A673 (cell line): ENCODE measurements around the gene CAMK1. TPM values are rescaled to one million over a fixed set of nuclear protein-coding genes. Genes with fewer than 3 reads are reported as not detected.
A peak's percentile ranks its signal among the peaks of the same experiment; 100 is the strongest.

Experiments
- BruUV-seq: library from RNA; stranded (reverse); fragments of 400-500 nt; replicated peaks from 2 replicates; lab custom pipeline; 2021; lab: Mats Ljungman, UMichigan
- CTCF ChIA-PET: fragments of 300-600 bp; sonication (Branson Sonifier 250); formaldehyde crosslinking; loops from one replicate; lab custom pipeline; 2022; ENCODE audit warnings: antibody characterized with exemption; lab: Charles Lee
- POLR2A ChIA-PET: fragments of 300-600 bp; sonication (Branson Sonifier 250); formaldehyde crosslinking; loops from one replicate; lab custom pipeline; 2022; ENCODE audit warnings: antibody characterized with exemption; ENCODE audit not compliant: low non-redundant PET; lab: Charles Lee
- DNase-seq: peaks from one replicate; pipeline ENCODE4 v3.0.0-alpha.2; 2015; ENCODE audit warnings: low spot score
- H3K27ac ChIP-seq: fragments of 200-600 bp; sonication (generic); 2 replicates; pipeline ENCODE4 v1.5.1; 2016; ENCODE audit warnings: mixed run types, low read depth, mild to moderate bottlenecking, mixed read lengths, antibody characterized with exemption, low read length; ENCODE audit not compliant: poor library complexity, severe bottlenecking
- H3K27me3 ChIP-seq: fragments of 200-600 bp; sonication (generic); replicated peaks from 2 replicates; pipeline ENCODE4 v1.6.1; 2017; ENCODE audit warnings: mixed run types, low read depth, mild to moderate bottlenecking, mixed read lengths, antibody characterized with exemption, low read length; ENCODE audit not compliant: insufficient read depth, poor library complexity
- H3K36me3 ChIP-seq: fragments of 200-600 bp; sonication (generic); 2 replicates; pipeline ENCODE4 v1.6.1; 2016; ENCODE audit warnings: mixed run types, mild to moderate bottlenecking, mixed read lengths, antibody characterized with exemption, low read length; ENCODE audit not compliant: insufficient read depth, poor library complexity, severe bottlenecking
- H3K4me1 ChIP-seq: fragments of 200-600 bp; sonication (generic); 2 replicates; pipeline ENCODE4 v1.6.1; 2017; ENCODE audit warnings: mixed run types, mild to moderate bottlenecking, mixed read lengths, antibody characterized with exemption, low read length; ENCODE audit not compliant: insufficient read depth, poor library complexity, severe bottlenecking
- H3K4me3 ChIP-seq: fragments of 200-600 bp; sonication (generic); 2 replicates; pipeline ENCODE4 v1.5.1; 2016; ENCODE audit warnings: low read depth, mixed run types, mild to moderate bottlenecking, mixed read lengths, low read length; ENCODE audit not compliant: poor library complexity, severe bottlenecking
- H3K9me3 ChIP-seq: fragments of 200-600 bp; sonication (generic); 2 replicates; pipeline ENCODE4 v1.6.1; 2016; ENCODE audit warnings: mixed run types, low read depth, mild to moderate bottlenecking, mixed read lengths, antibody characterized with exemption, low read length; ENCODE audit not compliant: poor library complexity, severe bottlenecking
- CTCF ChIP-seq: fragments of 300-800, 200-600 bp; sonication (generic); conservative IDR thresholded peaks from 2 replicates; pipeline ENCODE4 v1.5.1; 2017; ENCODE audit warnings: low read depth, mild to moderate bottlenecking, antibody characterized with exemption, low read length, moderate library complexity, mixed read lengths
- EZH2 ChIP-seq: fragments of 200-600 bp; sonication (generic); IDR thresholded peaks from 2 replicates; pipeline ENCODE4 v1.6.1; 2017; ENCODE audit warnings: borderline replicate concordance, low read depth, mild to moderate bottlenecking, mixed read lengths, antibody characterized with exemption, low read length; ENCODE audit not compliant: poor library complexity, severe bottlenecking
- intact Hi-C: fragments of 100-400 bp; cut with micrococcal nuclease; formaldehyde crosslinking; loops from one replicate; pipeline ENCODE4 v1.10.0; 2022; ENCODE audit not compliant: unreplicated experiment
- total RNA-seq: library from RNA; stranded (reverse); gene quantifications from 2 replicates; pipeline ENCODE4 v1.2.3, GENCODE V29; 2021

Gene CAMK1
- total RNA-seq, 1 experiment from 2014 or later, result 26.7 TPM

GRCh38 chr3:9794400-9794799 is 24.7 kb upstream of the CAMK1 start:
- intact Hi-C loops, result no loop called here
- Histone ChIP-seq H3K27ac (no peak overlapping the region), H3K4me3 (no peak overlapping the region), H3K27me3 (no peaks in the 10 kb centered on the region), H3K4me1 (peaks cover 17% of the 10 kb centered on the region), H3K9me3 (no peaks in the 10 kb centered on the region), H3K36me3 (peaks cover 31% of the 10 kb centered on the region)
- POLR2A ChIA-PET, result interaction anchor here (0.7 kb wide), 1 partner anchor 200 kb away, joined by 3 read pairs; no protein-coding TSS in a partner anchor
- no TSS peak for BruUV-seq
- CTCF ChIA-PET, result no interaction called here
- no peak for DNase-seq
- TF ChIP-seq CTCF (no peak), EZH2 (no peak)

GRCh38 chr3:9793161-9793781 is 23.5 kb upstream of the CAMK1 start:
- no peak for TF ChIP-seq EZH2
- no peak for TF ChIP-seq CTCF
- POLR2A ChIA-PET, result interaction anchor here (0.5 to 0.6 kb wide), 3 partner anchors 64 to 588 kb away, joined by 3 to 6 read pairs (median 4); no protein-coding TSS in a partner anchor
- H3K27me3 ChIP-seq, result no peaks in the 10 kb centered on the region
- BruUV-seq, result TSS peak; percentile 52
- peak overlapping the region; percentile 99 for H3K27ac ChIP-seq
- H3K36me3 ChIP-seq, result peaks cover 26% of the 10 kb centered on the region
- peaks cover 17% of the 10 kb centered on the region for H3K4me1 ChIP-seq
- no peaks in the 10 kb centered on the region for H3K9me3 ChIP-seq
- H3K4me3 ChIP-seq, result peak overlapping the region; percentile 99
- CTCF ChIA-PET, result interaction anchor here (0.5 kb wide), 1 partner anchor 127 kb away, joined by 9 read pairs; no protein-coding TSS in a partner anchor
- DNase-seq, result no peak
- intact Hi-C loops, result loop anchor here (2.0 kb wide), 1 partner anchor 396 kb away; the partner anchor contains the start of gene SETD5

- Histone ChIP-seq H3K4me3 (peak within 1 kb of the TSS; percentile 99), H3K27me3 (no peaks in the 10 kb centered on the region), H3K4me1 (peaks cover 17% of the 10 kb centered on the region), H3K27ac (peak within 1 kb of the TSS; percentile 99), H3K36me3 (peaks cover 19% of the 10 kb centered on the region), H3K9me3 (no peaks in the 10 kb centered on the region)
- no TSS peak for BruUV-seq
- ChIA-PET POLR2A (interaction anchor here (0.5 to 0.7 kb wide), 4 partner anchors 39 to 588 kb away, joined by 3 to 6 read pairs (median 4); no protein-coding TSS in a partner anchor), CTCF (interaction anchor here (0.5 kb wide), 1 partner anchor 128 kb away, joined by 9 read pairs; no protein-coding TSS in a partner anchor)
- intact Hi-C loops, result loop anchor here (2.0 kb wide), 1 partner anchor 396 kb away; the partner anchor contains the start of gene SETD5
- peak; percentile 97 for DNase-seq
- TF ChIP-seq EZH2, result no peak
- no peak for TF ChIP-seq CTCF
Observed at GRCh38 chr3:9792405-9793160, 22.8 kb upstream of the CAMK1 start, which contains the start of the genes ARPC4 and TADA3. Gene ARPC4, plus strand, starts transcription at chr3:9793082. Its CDS starts 40 bp downstream, at chr3:9793122. Gene TADA3, minus strand, starts transcription at chr3:9792473. Its CDS starts 1,007 bp downstream, at chr3:9791466.
